ENCODE data around the gene SHLD1.

SHLD1 gene

DNA sequence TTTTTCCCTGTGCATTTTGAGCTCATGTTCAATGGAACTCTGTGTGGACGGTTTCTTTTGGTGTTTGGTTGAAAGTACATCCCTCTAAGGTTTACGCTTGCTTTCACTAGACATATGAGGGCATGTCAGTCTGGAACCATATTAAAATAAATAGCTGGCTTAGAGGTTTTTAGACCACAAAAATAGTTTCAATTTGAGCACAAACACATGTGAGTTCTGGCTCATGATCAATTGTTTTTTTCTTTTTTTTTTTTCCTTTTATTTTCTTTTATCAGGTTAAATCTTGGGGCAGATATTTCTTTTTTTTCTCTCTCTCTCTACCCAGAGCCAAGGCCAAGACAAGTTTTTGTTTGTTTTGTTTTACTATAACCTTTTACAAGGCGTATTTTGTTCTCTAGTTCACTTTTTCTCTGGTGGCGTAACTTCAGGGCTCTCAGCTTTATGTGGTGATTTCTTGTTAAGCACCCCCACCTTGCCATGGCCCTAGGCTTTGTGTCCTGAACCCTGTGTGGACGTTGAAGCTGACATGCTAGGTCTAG lies 92.9 kb downstream of the SHLD1 start:
- DNase-seq (ENCODE audit: insufficient read length, low spot score) (no peak), FAIRE-seq (no peak)

DNA sequence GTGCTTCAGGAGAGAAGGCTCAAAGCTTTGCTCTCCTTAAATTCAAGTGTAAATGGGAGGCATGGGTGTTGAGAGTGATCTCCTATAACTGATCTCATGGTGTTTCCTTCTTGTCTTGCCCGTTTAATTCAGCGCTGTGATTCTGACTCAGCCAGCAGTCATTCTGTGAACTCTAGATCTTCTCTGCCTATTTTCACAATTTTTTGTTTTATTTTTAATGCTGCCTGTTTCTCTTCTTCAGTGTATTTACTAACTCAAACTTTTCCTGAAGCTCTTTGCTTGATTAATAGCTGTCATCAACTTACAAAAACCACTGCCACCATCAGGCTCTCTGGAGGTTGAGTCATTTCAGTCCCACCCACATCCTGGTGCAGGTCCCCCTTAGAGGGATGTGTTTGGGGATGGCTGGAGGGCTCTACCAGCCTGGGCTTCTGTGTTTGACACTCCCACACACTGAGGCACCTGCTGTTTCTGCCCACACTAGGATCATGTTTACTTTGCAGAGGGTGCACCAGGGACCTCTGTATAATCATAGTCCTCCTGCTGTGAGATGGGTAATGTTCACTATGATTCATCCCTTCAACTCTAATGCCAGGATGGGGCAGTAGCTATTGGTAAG lies 94.0 kb downstream of the SHLD1 start:
- FAIRE-seq (peak; percentile 62), DNase-seq (ENCODE audit: insufficient read length, low spot score) (peak; percentile 65)

DNA sequence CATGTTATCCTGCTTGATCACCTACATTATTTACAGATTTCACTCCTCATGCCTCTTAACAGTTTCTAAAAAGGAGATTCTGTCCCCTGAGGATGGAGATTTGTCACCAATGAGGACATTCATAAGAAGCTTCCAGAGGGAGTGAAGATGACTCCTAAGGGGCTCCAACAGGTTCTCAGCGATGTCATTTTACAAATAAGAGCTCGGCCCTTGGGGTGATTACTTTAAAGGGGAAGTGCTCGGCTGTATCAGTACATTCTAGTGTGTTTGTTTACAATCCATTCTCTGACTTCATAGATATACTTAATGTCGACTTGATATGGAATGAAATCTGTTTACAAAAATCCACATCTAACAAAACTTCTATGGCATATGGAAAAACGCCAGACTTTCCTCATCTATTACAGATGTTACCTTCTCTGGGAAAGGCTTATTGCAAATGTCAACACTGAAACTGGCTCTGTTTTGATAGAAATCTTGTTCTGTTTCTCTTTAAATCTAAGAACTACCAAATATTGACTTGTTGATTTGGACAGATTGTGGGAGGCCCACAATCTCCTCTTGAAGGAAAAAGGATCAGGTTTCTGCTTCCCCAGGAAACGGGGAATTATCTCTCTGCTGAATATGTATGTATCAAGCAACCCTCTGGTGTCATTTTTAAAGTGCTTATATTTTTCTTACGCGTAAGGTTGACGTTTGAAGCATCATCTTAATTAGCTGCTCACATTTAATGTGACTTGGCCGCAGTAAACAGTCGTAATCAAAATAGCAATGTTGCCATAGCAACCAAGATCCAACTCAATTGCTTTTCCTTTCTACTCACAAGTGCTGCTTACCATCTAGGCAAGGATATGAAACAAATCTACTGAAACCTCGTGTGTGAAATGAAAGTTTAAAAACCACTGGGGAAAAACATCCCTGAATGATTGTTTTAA lies 95.7 kb downstream of the SHLD1 start:
- FAIRE-seq = peak; percentile 44

DNA sequence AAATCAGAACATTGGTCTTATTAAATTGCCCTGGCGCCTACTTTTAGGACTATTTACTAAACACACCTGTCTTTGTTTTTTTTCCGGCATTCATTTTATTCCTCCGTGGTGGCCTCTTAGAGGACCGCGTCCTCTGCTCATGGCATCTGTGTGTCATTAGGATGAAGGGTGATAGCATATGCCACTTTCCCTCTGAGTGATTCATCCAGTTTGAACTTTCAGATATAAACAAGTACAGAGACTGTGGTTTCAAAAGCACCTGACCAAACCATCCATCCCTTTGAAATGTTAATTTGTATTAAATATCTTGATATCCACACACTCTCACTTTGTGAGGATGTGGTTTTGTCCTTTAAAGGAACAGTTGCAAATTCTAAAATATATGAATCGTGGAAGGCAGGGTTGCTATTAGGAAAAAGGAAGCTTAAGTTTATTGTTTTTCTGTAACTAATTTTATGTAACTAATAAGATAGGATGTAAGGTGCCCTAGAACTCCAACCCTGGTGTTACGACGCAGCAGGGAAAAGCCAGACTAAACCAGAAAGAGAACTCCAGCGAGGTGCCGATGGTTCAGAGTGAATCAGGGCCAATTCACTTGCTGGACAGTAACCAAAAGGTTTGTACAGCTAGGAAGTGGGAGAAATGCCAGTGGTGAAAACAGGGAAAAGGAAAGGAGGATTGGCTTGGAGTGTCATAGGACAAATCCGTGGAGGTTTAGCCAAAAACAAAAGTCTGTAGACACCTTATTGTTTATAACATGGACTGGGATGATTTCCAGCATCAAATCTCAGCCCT lies 98.7 kb downstream of the SHLD1 start:
- no peak for FAIRE-seq
- DNase-seq (ENCODE audit: insufficient read length, low spot score) = no peak

More for the DNA sequence above, 95.7 kb downstream of the SHLD1 start:
- no peak for DNase-seq (ENCODE audit: insufficient read length, low spot score)

DNA sequence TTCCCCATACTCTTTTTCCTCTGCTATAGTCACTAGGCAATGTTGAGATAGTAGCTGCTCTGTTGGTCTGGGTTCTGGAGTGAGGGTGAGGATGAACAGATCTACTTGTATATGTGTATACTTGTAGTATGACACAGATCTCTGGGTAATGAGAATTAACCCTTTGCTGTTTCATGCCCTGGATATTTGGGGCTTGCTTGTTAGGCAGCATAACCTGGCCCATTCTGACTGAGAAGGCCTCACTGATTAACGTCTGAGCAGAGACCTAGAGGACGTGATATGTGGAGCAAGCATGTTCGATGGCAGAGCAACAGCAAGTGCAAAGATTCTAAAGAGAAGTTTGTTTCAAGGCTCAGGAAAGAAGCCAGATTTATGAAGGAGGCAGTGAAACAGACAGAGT lies 105.7 kb downstream of the SHLD1 start:
- DNase-seq (ENCODE audit: insufficient read length, low spot score) = no peak
- FAIRE-seq = peak; percentile 13

DNA sequence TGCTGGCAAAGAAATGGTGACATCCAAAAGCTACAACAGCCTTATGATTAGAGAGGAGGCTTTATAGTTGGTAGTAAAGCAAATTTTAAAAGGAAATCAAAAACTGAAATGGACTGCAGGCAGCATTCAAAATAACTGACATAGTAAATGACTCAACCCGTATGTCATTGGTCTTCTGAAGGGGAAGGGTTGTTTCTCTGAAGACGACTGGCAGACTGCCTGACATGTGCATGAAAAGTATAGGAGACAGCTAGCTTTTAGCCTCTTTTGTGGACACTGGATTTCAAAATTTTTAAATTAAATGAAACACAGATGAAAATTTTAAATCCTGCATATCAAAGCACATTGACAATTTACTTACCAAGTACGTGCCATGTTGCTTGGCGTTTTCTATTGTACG lies 109.4 kb downstream of the SHLD1 start:
- no peak for DNase-seq (ENCODE audit: insufficient read length, low spot score)

DNA sequence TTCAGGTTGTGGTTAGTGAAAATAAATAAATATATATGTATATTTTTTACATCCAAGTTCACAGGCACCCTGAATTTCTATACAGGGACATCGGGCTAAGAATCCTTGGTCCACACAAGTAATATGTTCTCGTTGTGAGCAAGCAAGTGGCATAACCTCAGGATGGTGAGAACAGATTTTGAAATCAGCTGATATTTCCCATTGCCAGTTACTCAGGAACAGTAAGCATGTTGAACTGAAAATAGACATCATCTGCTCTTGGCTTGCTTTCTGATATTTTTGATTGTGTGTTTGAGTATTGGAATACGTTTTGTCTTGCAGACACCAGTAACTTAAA lies 112.5 kb downstream of the SHLD1 start:
- FAIRE-seq = no peak

More for the DNA sequence above, 109.4 kb downstream of the SHLD1 start:
- no peak for FAIRE-seq

DNA sequence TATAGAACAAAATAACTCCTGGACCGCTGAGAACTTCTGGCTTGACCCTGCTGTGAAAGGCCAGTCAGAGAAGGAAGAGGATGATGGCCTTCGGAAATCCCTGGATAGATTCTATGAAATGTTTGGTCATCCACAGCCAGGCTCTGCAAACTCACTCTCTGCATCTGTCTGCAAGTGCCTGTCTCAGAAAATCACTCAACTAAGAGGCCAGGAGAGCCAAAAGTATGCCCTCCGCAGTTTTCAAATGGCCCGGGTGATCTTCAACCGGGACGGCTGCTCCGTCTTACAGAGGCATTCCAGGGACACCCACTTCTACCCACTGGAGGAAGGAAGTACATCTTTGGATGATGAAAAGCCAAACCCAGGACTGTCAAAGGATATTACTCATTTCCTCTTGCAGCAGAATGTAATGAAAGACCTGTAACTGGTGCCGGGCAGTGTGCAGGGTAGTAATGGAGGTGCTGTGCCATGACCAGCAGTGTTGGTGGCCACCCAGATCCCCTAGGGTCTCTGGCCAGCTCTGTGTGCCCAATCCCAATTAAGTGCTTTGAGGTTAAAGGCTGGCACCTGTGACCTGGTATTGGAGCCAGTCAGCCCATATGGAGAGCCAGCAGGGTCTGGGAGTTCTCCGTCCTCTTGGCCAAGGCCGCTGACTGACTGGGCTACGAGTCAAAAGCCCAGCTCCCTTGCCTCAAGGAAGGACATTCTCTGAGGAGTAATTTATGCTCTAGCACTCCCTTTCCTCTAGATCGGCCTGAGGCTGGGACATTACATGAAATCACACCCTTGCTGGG lies 113.0 kb downstream of the SHLD1 start:
- peak; percentile 71 for DNase-seq (ENCODE audit: insufficient read length, low spot score)

More for the DNA sequence above, 112.5 kb downstream of the SHLD1 start:
- no peak for DNase-seq (ENCODE audit: insufficient read length, low spot score)

DNA sequence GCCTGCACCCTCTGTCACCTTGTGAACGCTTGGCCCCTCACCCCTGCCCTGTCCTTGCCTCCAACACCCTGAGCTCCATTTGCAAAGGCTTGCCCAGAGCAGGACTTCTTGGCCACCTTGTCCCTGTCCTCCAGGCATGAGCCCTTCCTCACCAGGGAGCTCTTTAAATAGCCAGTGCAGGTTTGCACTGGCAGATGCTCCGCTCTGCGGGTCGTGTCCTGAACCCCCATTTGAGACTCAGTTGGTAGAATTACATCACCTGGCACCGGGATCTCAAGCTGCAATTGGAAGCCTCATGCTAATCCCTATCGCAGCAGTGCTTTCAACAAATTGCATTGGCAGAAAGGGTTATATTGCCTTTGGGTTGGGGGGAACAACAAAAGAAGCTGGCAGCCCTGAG lies 114.2 kb downstream of the SHLD1 start:
- DNase-seq (ENCODE audit: insufficient read length, low spot score) (no peak), FAIRE-seq (no peak)

More for the DNA sequence above, 113.0 kb downstream of the SHLD1 start:
- FAIRE-seq = no peak

DNA sequence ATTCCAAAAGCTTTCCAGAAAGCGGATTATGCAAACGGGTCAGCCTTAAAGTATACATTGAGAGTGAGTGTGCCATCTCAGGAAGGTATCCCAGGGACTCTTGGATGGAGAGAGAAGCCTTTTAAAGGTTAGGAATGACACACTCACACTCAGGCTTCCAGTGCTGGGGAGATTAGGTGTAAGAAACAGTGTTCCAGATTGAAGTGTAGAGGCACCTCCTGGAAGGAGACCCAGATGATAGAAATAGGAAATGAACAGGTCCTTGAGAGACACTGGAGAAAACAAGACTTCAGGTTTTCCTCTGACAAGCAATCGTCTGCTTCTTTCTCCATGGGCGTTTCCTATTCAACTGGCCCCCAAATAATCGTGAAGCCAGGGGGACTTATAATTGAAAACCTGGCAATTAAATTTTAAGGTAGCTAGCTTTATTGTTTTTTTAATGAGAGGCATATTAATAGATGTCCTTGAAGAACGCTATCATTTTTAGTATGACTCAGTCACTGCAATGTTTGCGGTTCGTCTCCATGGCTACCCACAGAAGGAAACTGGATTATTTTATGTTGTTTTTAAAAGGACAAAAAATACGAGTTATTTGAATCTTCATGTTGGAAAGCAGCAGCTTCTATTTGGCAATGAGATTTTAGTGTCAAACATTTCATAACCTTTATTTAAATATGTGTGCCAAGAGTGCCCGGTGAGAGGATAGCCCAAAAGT lies 114.8 kb downstream of the SHLD1 start:
- DNase-seq (ENCODE audit: insufficient read length, low spot score) = no peak
- no peak for FAIRE-seq

DNA sequence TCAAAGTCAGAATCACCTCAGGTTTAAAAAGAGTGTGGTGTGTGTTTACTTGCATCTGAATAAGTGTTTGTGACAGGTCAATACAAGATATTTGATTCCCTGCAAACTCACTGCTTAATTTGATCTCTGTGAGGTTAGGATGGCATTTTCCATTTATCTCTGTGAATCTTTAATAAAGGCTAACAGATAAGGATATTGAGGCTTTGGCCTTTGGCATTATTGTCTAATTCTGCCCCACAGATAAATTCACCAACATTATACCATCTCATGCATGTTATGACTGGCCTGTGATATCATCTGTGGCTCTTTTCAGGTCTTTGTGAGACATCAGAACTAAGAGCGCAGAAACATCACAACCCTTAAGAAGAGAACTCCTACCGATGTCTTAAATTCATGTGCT lies 115.4 kb downstream of the SHLD1 start:
- FAIRE-seq = no peak
- DNase-seq (ENCODE audit: insufficient read length, low spot score) = no peak

DNA sequence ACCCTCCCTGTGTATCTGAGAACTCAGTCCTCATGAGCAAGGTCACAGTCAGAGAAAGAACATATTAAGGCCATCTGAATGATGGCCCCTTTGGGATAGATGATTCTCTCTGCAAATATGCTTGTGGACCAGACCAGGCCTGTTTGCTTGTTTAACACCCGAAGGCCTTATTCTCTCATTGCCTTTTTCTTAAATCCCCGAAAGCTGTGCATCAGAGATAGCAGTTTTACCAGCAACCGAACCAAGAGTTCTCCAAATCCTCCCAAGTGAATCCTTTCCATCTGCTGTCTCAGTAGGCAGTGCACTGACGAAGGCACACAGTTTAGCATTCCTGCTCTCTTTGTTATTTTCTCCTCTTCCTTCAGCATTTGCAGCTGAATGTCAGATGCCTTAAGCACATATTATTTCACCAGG lies 120.4 kb downstream of the SHLD1 start:
- FAIRE-seq = no peak
- no peak for DNase-seq (ENCODE audit: insufficient read length, low spot score)

DNA sequence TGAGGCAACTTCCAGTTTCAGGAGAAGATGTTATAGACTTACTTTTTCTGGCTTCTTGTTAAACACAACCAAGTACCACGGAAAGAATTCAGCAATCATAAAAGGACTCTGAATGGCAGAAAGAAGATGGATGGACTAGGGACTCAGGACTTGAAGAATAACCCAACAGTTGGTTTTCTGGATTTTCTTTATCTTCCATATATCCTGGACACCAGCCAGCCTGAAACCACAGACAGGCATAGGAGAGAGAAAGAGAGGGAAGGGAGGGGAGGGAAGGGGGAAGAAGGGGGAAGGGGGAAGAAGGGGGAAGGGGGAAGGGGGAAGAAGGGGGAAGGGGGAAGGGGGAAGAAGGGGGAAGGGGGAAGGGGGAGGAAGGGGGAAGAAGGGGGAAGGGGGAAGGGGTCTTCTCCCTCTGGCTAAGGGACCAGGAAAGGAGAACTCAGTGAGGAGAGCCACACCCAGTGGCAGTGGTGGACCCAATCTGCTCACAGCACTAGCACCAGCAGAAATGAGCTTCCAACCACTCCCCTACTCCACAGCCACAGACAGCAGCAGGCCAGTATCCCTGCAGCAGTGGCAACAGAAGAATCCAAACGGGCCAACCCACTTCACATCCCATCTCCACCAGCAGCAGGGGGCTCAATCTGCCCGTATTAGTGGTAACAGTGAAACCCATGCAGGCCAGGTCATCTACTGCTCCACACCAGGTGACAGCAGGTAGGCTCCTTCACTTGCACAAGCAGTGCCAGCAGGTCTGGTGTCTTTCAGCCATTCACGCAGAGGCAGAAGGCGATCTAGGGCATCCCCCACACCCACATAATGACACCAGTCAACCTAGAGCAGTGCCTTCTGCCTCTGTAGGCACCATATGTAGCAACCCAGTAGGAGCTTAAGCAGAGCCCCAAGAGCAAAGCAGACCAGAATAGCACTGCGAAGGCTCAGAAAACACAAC lies 121.5 kb downstream of the SHLD1 start:
- DNase-seq (ENCODE audit: insufficient read length, low spot score) = no peak
- FAIRE-seq = no peak

DNA sequence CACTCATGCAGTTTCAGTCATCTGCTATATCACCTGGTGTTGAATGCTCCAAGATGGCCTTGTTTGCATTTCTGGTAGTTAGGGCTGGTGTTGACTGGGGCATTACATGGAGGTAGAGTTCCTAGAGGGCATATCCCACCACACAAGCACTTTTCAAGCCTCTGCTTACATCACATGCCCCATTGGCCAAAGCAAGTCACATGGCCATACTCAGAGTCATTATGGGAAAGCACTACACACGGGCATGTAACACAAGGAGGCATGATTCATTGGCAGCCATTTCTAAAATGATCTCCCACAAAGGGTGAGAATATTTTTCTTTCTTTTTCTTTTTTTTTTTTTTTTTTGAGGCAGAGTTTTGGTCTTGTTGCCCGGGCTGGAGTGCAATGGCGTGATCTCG lies 126.9 kb downstream of the SHLD1 start:
- FAIRE-seq = no peak

DNA sequence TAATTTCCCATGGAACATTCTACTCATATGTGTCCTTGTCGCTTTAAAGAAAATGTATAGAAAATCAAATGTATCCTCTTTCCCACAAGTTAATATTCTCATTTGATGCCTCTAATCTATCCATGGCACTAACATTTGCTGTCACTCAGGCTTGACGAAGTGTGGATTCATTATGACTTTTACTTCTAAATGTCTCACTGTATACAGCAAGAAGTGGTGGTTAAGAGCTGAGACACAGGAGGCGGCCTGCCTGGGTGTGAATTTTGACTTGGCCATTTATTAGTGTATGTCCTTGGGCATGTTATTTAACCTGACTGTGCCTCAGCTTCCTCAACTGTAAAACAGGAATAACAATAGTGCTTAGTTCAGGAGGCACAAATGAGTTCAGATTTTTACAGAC lies 130.1 kb downstream of the SHLD1 start:
- DNase-seq (ENCODE audit: insufficient read length, low spot score) (no peak), FAIRE-seq (no peak)

More for the DNA sequence above, 126.9 kb downstream of the SHLD1 start:
- no peak for DNase-seq (ENCODE audit: insufficient read length, low spot score)

DNA sequence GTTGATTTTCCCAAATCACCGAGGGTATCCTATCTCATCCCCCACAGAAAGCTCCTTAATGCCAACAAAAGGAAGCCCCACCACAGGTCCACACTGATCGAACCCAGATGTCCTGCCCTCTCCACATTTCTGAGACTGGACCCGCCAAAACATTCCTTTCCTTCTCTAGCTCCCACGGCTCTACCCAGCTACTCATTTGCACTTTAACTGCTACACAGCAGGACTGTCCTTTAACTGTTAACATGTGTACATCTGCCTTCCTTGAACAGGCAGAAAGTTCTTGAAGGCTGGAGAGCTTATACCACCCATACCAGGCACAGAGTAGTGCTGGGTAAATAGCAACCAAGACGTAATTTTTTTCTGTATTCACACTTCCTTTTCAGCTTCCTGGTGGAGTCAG lies 131.5 kb downstream of the SHLD1 start:
- FAIRE-seq (peak; percentile 31), DNase-seq (ENCODE audit: insufficient read length, low spot score) (no peak)

DNA sequence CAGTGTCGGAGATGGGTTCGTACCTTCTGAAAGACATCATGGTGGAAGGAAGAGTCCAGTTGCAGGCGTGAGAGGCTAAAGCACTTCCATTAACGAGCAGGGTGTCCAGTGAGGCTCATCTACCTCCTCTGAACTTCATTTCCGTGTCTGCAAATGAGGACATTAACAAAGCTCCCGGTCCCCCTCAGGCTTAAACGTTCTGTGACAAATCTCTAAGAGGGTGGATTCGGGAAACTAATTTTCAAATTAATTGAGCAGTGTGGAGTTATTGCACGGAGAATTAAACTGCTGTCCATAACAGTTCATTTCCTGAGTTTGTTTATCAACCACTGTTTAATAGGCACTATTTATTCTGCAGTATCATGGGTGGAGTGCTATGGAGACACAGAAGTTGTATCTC lies 132.0 kb downstream of the SHLD1 start:
- FAIRE-seq = no peak
- DNase-seq (ENCODE audit: insufficient read length, low spot score) = no peak

All from HTR-8/SVneo (cell line).